ENCODE measurements around the gene TRIP13.

Gene TRIP13

DNA sequence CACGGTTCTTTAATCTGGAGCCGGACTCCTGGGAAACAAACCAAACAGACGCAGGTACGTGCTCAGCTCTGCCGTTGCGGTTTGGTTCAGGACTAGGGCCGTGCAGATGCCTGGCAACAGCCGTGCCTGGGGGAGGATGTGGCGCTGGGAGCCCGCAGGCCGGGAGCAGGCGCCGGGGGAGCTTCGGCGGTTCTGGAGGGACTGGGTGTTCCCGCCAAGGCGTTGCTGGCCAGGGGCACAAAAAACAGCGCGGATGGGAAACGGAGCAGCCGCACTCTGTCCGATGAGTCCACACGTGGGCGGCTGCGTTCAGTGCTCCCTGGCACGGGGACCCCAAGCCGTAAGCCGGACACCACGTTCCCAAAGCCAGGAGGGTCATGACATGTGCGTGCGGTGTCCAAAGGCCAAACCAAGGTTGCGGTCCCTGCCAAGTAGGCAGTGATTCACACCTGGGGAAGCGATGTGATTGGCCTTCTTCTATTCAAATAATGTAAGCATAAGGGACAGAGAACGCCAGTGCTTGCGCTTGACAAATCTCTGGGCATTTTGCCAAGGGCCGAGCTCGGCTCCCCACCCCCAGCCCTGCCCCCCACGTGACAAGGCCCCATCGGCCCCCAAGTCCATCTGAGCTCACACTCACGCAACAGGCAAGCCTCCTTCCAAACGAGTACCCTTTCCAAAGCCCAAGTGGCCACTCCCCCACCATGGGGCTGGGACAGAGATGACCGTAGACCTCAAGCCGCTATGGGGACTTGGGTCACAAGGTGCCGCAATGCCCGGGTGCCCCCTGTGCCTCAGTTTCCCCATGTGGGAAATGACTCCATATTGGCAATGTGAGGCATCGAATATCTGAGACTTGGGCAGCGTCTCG is 66.3 kb downstream of the TRIP13 start:
- H3K4me3 ChIP-seq (ENCODE audit: low read depth, low read length), result no peak overlapping the region
- DNase-seq (ENCODE audit: low read depth, low spot score), result peak; percentile 40
- in situ Hi-C loops (cut with HindIII; ENCODE audit: low sequenced_read_pairs), result no loop called here
- TF ChIP-seq, protein P1, sequence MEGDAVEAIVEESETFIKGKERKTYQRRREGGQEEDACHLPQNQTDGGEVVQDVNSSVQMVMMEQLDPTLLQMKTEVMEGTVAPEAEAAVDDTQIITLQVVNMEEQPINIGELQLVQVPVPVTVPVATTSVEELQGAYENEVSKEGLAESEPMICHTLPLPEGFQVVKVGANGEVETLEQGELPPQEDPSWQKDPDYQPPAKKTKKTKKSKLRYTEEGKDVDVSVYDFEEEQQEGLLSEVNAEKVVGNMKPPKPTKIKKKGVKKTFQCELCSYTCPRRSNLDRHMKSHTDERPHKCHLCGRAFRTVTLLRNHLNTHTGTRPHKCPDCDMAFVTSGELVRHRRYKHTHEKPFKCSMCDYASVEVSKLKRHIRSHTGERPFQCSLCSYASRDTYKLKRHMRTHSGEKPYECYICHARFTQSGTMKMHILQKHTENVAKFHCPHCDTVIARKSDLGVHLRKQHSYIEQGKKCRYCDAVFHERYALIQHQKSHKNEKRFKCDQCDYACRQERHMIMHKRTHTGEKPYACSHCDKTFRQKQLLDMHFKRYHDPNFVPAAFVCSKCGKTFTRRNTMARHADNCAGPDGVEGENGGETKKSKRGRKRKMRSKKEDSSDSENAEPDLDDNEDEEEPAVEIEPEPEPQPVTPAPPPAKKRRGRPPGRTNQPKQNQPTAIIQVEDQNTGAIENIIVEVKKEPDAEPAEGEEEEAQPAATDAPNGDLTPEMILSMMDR (IDR thresholded peaks at IDR 0.05; ENCODE audit: low read depth, low read length), result no peak

DNA sequence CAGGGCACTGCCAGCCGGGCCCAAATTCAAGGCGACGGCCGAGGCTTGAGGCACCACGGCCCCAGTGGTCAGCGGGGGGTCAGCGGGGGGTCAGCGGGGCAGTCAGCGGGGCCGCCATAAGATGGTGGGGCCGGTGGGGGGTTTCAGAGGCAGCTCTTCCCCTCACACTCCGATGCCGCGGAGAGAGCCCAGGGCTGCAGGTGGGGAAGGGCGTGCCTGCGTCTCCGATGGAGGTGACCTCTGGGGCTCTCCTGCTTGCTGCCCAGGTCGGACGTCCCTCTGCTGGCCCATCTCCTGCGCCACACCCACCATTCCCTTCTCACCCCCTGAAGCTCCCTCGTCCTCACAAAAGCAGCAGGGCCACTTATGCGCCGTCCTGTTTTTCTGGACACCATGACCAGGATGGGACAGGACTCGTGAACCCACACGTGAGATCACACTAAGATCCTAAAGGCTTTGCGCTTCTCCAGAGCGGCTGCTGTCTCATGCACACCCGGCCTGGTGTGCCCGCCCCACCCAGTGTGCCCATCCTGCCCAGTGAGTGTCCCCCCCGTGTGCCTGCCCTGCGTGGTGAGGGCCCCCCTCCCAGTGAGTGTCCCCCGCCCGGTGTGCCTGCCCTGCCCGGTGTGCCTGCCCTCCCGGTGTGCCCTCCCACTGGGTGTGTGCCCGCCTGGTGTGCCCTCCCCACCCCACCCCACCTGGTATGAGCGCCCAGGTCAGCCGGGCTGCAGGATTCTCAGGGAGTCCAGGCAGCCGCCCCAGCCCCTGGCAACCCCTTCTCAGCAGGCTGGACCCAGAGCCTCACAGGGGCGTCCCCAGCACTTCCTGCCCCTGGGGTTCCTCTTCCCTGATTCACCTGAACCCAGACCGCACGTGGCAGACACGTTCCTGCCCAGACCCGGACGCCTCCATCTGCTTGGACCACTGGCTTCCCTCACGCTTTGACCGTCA is 67.2 kb downstream of the TRIP13 start:
- in situ Hi-C loops (cut with HindIII; ENCODE audit: low sequenced_read_pairs), result no loop called here
- TF ChIP-seq, protein P1 (IDR thresholded peaks at IDR 0.05; ENCODE audit: low read depth, low read length), result no peak
- DNase-seq (ENCODE audit: low read depth, low spot score), result no peak

DNA sequence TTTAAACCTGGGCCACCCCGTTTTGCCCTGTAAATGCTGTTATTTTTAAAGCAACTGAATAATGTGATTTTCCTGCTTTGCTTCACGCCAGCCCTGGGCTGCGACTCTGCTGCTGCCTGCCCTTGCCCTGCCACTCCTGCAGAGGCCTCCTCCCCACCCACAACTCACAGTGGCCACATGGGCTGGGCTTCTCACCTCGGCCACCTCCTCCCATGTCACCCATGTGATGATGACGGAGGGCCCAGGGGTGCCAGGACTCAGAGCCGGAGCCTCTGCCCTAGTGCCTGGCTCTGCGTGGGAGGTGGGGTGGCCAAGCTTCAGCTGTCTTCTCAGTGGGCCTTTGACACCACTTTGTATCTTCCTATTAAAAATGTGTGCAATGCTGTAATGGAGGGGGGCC is 67.9 kb downstream of the TRIP13 start:
- H3K4me3 ChIP-seq (ENCODE audit: low read depth, low read length), result no peak overlapping the region
- TF ChIP-seq, protein P1 (IDR thresholded peaks at IDR 0.05; ENCODE audit: low read depth, low read length), result no peak
- no peak for DNase-seq (ENCODE audit: low read depth, low spot score)
- in situ Hi-C loops (cut with HindIII; ENCODE audit: low sequenced_read_pairs), result no loop called here

More for the DNA sequence above, 67.2 kb downstream of the TRIP13 start:
- H3K4me3 ChIP-seq (ENCODE audit: low read depth, low read length), result no peak overlapping the region

DNA sequence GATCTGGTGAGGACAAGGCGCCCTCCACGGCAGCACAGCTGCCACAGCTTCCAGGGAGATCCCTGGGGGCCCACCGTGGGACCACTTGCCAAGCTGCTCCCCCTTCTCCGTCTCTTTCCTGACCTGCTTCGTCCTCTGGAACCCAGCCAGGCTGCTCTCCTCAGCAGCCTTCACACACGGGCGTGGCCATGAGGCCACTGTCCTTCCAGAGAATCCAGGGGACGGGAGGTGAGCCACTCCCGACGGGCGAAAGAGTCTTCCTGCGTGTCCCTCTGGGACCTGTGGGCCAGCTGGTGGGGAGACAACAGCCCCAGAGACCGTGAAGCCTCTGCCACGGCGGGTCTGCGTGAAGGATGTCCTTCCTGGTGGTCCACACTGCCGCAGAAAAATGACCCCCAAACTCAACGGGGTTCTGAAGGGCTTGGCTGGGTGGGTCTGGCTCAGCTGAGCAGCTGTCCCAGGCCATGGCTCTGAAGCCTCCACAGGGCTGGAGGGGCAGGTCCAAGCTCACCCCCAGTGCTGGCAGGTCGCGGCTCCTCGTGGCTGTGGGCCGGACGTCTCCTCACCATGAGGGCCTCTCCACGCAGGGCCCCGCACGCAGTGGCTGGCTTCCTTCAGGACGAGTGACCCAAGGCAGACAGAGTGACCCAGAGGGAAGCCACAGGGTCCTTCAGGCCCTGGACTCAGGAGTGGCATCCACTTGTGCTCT is 68.5 kb downstream of the TRIP13 start:
- in situ Hi-C loops (cut with HindIII; ENCODE audit: low sequenced_read_pairs), result no loop called here
- no peak for DNase-seq (ENCODE audit: low read depth, low spot score)
- no peak overlapping the region for H3K4me3 ChIP-seq (ENCODE audit: low read depth, low read length)
- TF ChIP-seq, protein P1 (IDR thresholded peaks at IDR 0.05; ENCODE audit: low read depth, low read length), result no peak

DNA sequence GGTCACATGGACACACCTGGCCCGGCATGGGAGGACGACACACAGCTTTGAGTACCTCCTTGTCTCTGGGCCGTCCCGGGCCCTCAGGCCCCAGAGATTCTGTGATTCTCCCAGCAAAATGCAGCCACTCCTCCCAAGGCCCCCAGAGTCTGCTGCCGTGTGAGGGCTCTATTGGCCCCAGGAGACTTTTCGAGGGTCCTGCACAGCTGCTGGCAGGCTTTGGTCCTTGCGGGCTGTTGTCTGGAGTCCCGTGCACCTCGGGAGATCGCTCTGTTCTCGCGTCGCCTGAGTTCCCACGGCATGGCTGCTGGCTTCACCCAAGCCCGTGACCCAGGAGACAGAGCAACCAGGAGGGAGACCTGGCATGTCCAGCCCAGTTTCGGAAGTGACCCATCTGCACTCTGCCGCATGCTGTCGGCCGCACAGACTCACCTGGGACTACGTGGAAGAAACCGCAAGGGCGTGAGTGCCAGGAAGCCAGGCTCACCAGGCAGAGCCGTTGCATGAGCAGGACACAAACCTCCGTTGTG is 69.1 kb downstream of the TRIP13 start:
- TF ChIP-seq, protein P1 (IDR thresholded peaks at IDR 0.05; ENCODE audit: low read depth, low read length), result no peak

DNA sequence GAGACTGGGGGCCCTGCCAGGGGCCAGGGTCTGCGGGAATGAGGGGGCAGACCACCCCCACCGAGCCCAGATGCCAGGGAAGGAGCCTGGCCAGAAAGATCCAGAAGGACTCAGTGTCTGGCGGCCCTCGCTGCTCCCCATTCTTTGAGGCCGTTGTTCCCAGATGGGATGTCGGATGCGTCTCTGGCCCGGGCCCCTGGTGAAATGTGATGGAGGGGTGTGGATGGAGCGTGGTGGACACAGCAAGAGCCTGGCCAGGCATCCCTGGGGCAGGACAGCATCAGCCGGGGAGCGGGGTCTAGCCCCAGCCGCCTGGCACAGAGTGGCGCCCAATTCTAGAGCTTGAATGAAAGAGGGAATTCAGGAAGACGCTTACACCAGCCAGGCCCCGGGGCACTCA is 69.7 kb downstream of the TRIP13 start:
- TF ChIP-seq, protein P1 (IDR thresholded peaks at IDR 0.05; ENCODE audit: low read depth, low read length), result no peak
- no peak for DNase-seq (ENCODE audit: low read depth, low spot score)
- no peak overlapping the region for H3K4me3 ChIP-seq (ENCODE audit: low read depth, low read length)
- in situ Hi-C loops (cut with HindIII; ENCODE audit: low sequenced_read_pairs), result no loop called here

More for the DNA sequence above, 69.1 kb downstream of the TRIP13 start:
- H3K4me3 ChIP-seq (ENCODE audit: low read depth, low read length), result no peak overlapping the region
- no peak for DNase-seq (ENCODE audit: low read depth, low spot score)
- in situ Hi-C loops (cut with HindIII; ENCODE audit: low sequenced_read_pairs), result no loop called here

Data from astrocyte of the spinal cord (primary cell).